Measurements from ENCODE around the gene TFAP2D.
A peak's percentile ranks its signal among the peaks of the same experiment; 100 is the strongest.

DNA sequence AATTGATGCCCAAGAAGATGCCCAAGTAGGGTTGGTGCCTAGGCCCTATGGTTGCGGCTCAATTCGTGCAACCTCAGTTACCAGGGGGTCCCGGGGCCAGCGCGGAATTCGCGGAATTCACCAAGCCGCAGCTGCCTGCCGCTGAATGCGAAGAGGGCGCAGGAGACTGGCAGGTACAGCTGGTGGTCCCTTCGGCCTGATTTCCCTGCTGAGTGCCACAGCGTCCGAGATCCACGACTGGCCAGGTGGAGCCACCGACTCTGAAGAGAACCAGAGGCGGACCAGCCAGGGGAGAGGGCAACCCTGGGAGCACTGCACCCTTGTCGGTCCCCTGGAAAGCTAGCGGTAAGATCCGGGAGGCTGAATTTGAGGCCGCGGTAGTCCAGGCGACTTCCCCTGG is 6.8 kb upstream of the TFAP2D start:
- TF ChIP-seq, protein P1, sequence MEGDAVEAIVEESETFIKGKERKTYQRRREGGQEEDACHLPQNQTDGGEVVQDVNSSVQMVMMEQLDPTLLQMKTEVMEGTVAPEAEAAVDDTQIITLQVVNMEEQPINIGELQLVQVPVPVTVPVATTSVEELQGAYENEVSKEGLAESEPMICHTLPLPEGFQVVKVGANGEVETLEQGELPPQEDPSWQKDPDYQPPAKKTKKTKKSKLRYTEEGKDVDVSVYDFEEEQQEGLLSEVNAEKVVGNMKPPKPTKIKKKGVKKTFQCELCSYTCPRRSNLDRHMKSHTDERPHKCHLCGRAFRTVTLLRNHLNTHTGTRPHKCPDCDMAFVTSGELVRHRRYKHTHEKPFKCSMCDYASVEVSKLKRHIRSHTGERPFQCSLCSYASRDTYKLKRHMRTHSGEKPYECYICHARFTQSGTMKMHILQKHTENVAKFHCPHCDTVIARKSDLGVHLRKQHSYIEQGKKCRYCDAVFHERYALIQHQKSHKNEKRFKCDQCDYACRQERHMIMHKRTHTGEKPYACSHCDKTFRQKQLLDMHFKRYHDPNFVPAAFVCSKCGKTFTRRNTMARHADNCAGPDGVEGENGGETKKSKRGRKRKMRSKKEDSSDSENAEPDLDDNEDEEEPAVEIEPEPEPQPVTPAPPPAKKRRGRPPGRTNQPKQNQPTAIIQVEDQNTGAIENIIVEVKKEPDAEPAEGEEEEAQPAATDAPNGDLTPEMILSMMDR (IDR thresholded peaks at IDR 0.05), result no peak
- peak; percentile 60 for TF ChIP-seq EZH2phosphoT487 (IDR thresholded peaks at IDR 0.05)

Measured in neural progenitor cell (in vitro differentiated cells).